Smooth muscle cell (in vitro differentiated cells): ENCODE data around the gene BRAT1. TPM values are rescaled to one million over a fixed set of nuclear protein-coding genes. Genes with fewer than 3 reads are reported as not detected.

Experiments used
- DNase-seq: peaks from one replicate; lab custom pipeline; 2025; ENCODE audit not compliant: unreplicated experiment; lab: John Stamatoyannopoulos, UW
- H2AFZ ChIP-seq: fragments of 200-600 bp; sonication (generic); 2 replicates; pipeline ENCODE4 v1.6.0; 2016; ENCODE audit warnings: antibody characterized with exemption, low read depth, mild to moderate bottlenecking
- H3F3A ChIP-seq: fragments of 200-600 bp; sonication (generic); 2 replicates; pipeline ENCODE4 v1.6.0; 2017; ENCODE audit warnings: antibody characterized with exemption, low read depth
- H3K27ac ChIP-seq: fragments of 200-600 bp; sonication (generic); 2 replicates; pipeline ENCODE4 v1.5.1; 2016; ENCODE audit warnings: low read depth, mild to moderate bottlenecking
- H3K27me3 ChIP-seq: fragments of 200-600 bp; sonication (generic); 2 replicates; pipeline ENCODE4 v1.6.1; 2016; ENCODE audit warnings: low read depth, mild to moderate bottlenecking
- H3K36me3 ChIP-seq: fragments of 200-600 bp; sonication (generic); 2 replicates; pipeline ENCODE4 v1.5.1; 2016; ENCODE audit warnings: low read depth
- H3K4me1 ChIP-seq: fragments of 200-600 bp; sonication (generic); 2 replicates; pipeline ENCODE4 v1.5.1; 2016; ENCODE audit warnings: low read depth
- H3K4me2 ChIP-seq: fragments of 200-600 bp; sonication (generic); 2 replicates; pipeline ENCODE4 v1.6.0; 2016; ENCODE audit warnings: mild to moderate bottlenecking
- H3K4me3 ChIP-seq: fragments of 200-600 bp; sonication (generic); 2 replicates; pipeline ENCODE4 v1.5.1; 2016; ENCODE audit warnings: mild to moderate bottlenecking
- H3K79me2 ChIP-seq: fragments of 200-600 bp; sonication (generic); 2 replicates; pipeline ENCODE4 v1.6.0; 2016; ENCODE audit warnings: low read depth, mild to moderate bottlenecking
- H3K9ac ChIP-seq: fragments of 200-600 bp; sonication (generic); 2 replicates; pipeline ENCODE4 v1.6.0; 2016; ENCODE audit warnings: low read depth
- H3K9me3 ChIP-seq: fragments of 200-600 bp; sonication (generic); replicated peaks from 2 replicates; pipeline ENCODE4 v1.5.1; 2016; ENCODE audit warnings: low read depth
- H4K20me1 ChIP-seq: fragments of 200-600 bp; sonication (generic); 2 replicates; pipeline ENCODE4 v1.6.0; 2016; ENCODE audit warnings: low read depth
- WGBS: methylation state at CpG from one replicate; pipeline ENCODE4 v1.1.7; 2016; ENCODE audit warnings: low lambda C conversion rate; 5-methylcytosine and 5-hydroxymethylcytosine counted together
- polyA plus RNA-seq: library from polyadenylated mRNA; unstranded; fragments of >200 nt; fragmentation: Nextera tagmentation; extraction: Ambion mirVana; gene quantifications from 2 replicates; pipeline ENCODE4 v1.2.1, GENCODE V29; 2016
- total RNA-seq: library from RNA; depleted of rRNA; stranded (reverse); fragments of >200 nt; gene quantifications from 2 replicates; pipeline ENCODE4 v1.2.3, GENCODE V29; 2014
- TF ChIP-seq, protein P1 (sequence below): fragments of 200-600 bp; sonication (generic); IDR thresholded peaks from 2 replicates; pipeline ENCODE4 v1.5.1; 2017; ENCODE audit warnings: borderline replicate concordance, mild to moderate bottlenecking, antibody characterized with exemption; ENCODE audit not compliant: insufficient read depth, poor library complexity, severe bottlenecking

Gene BRAT1
- total and polyA plus RNA-seq, 2 experiments from 2014 or later, result 11.2 to 32.4 TPM

DNA sequence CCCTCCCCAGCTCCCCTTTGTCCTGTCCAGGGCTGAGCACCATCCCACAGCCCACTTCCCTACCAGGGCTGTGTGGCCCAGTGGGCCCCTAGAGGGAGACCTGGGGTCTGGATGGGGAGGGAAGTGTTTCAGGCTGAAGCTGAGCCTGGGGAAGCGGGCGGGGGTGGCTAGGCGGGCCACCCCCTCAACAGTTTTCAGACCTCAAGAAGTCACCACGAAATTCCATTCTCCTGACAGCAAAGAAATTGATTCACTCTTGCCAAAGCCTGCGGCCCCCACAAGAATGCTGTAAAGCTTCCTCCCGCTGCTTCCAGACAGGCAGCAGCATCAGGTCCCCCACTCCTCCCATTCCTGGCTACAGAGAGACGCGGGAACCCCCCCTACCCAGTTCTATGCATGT, 38.3 kb downstream of the BRAT1 start:
- no peak for DNase-seq
- peaks cover 32% of the 10 kb centered on the region for H3K4me1 ChIP-seq
- no peaks in the 10 kb centered on the region for H3K36me3 ChIP-seq
- TF ChIP-seq, protein P1, sequence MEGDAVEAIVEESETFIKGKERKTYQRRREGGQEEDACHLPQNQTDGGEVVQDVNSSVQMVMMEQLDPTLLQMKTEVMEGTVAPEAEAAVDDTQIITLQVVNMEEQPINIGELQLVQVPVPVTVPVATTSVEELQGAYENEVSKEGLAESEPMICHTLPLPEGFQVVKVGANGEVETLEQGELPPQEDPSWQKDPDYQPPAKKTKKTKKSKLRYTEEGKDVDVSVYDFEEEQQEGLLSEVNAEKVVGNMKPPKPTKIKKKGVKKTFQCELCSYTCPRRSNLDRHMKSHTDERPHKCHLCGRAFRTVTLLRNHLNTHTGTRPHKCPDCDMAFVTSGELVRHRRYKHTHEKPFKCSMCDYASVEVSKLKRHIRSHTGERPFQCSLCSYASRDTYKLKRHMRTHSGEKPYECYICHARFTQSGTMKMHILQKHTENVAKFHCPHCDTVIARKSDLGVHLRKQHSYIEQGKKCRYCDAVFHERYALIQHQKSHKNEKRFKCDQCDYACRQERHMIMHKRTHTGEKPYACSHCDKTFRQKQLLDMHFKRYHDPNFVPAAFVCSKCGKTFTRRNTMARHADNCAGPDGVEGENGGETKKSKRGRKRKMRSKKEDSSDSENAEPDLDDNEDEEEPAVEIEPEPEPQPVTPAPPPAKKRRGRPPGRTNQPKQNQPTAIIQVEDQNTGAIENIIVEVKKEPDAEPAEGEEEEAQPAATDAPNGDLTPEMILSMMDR, result no peak
- H2AFZ ChIP-seq, result no peak overlapping the region
- peaks cover 21% of the 10 kb centered on the region for H4K20me1 ChIP-seq
- peaks cover 20% of the 10 kb centered on the region for H3K79me2 ChIP-seq
- H3K27me3 ChIP-seq, result no peaks in the 10 kb centered on the region
- H3K9ac ChIP-seq, result peak overlapping the region; percentile 62
- peak overlapping the region; percentile 94 for H3K4me2 ChIP-seq
- no peak overlapping the region for H3K4me3 ChIP-seq
- H3K27ac ChIP-seq, result peak overlapping the region; percentile 93
- WGBS, result 4% methylated on average over 7 of the region's 8 CpGs
- no peaks in the 10 kb centered on the region for H3K9me3 ChIP-seq
- H3F3A ChIP-seq, result peaks cover 27% of the 10 kb centered on the region

DNA sequence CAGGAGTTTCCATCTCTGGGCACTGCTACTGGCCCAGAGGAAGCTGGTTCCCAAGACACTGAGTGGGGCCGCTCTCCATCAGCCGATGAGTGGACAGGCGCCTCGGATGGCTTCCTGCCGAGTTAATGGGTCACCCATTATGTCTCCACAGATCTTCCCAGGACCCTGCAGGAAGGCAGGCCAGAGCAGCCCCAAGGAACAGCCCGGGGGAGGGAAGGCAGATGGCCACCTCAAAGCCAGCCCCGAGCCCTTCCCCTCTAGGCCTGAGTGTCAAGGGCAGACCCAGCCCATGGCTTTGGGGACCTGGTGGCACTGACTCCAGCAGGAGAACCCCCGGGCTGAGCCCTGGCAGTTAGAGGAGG, 39.1 kb downstream of the BRAT1 start:
- H3K27ac ChIP-seq, result peak overlapping the region; percentile 93
- H3K4me1 ChIP-seq, result peaks cover 32% of the 10 kb centered on the region
- 80% methylated on average over 8 of the region's 8 CpGs for WGBS

DNA sequence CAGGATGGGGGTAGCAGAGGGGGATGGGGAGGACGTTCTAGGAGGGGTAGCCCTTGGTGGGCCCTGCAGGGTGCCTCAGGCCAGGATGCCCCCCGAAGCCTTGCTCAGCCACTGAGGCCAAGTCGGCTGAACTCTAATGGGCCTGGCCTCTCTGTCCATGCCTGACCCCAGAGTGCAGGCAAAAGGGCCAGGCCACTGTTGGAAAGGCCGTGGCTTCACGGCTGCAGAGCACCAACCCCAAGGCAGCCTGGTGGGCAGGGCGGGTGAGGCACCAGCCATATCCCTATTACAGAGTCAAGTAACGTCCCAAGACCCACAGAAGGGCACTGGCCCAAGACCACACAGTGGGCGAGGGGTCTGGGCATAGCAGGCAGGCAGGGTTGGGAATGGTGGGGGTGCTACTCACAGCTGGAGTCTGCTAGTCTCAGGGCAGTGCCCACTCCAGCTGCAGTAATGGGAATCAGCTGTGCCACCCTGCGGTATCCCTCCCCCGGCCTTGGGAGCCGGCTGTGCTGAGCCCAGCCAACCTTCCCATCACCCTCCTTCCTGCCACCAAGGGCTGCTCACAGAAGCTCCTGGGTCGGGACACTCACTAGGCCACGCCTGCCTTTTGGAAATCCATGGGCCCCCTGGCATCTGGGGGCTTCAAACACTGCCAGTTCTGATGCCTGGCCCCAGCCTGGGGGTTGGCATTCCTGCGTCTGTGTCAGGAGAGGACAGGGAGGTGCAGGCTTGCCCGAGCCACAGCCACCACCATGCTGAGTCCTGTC, 39.7 kb downstream of the BRAT1 start:
- WGBS, result 97% methylated on average over 14 of the region's 15 CpGs
- Histone ChIP-seq H3K9ac (peak overlapping the region; percentile 62), H3K27me3 (no peaks in the 10 kb centered on the region), H3K79me2 (peaks cover 6% of the 10 kb centered on the region), H3K36me3 (no peaks in the 10 kb centered on the region), H2AFZ (no peak overlapping the region), H3K4me1 (peaks cover 33% of the 10 kb centered on the region), H3F3A (peaks cover 21% of the 10 kb centered on the region), H3K9me3 (no peaks in the 10 kb centered on the region), H3K27ac (peak overlapping the region; percentile 93), H3K4me2 (peak overlapping the region; percentile 28), H4K20me1 (peaks cover 7% of the 10 kb centered on the region), H3K4me3 (no peak overlapping the region)
- no peak for DNase-seq
- TF ChIP-seq, protein P1, result no peak

More for the DNA sequence above, 39.1 kb downstream of the BRAT1 start:
- H3K27me3 ChIP-seq, result no peaks in the 10 kb centered on the region
- no peak overlapping the region for H3K4me3 ChIP-seq
- TF ChIP-seq, protein P1, result no peak
- peak overlapping the region; percentile 62 for H3K9ac ChIP-seq
- H3K79me2 ChIP-seq, result peaks cover 12% of the 10 kb centered on the region
- H3K9me3 ChIP-seq, result no peaks in the 10 kb centered on the region
- H3K36me3 ChIP-seq, result no peaks in the 10 kb centered on the region
- H2AFZ ChIP-seq, result no peak overlapping the region
- H4K20me1 ChIP-seq, result peaks cover 12% of the 10 kb centered on the region
- no peak for DNase-seq
- H3F3A ChIP-seq, result peaks cover 23% of the 10 kb centered on the region
- H3K4me2 ChIP-seq, result peak overlapping the region; percentile 28
